Neutrophil (primary cell): ENCODE measurements around the gene MEIS2.

ENCODE experiments used
- H3K27ac ChIP-seq: fragments of 200-600 bp; sonication (generic); 2 replicates; pipeline ENCODE4 v1.5.1; 2016; ENCODE audit warnings: mild to moderate bottlenecking, moderate library complexity
- H3K27me3 ChIP-seq: fragments of 200-600 bp; sonication (generic); 2 replicates; pipeline ENCODE4 v1.6.0; 2016; ENCODE audit warnings: mild to moderate bottlenecking
- H3K36me3 ChIP-seq: fragments of 200-600 bp; sonication (generic); 2 replicates; pipeline ENCODE4 v1.5.1; 2017
- H3K4me1 ChIP-seq, 2 experiments: fragments of 200-600 bp in 1 of 2; sonication (generic) in 1 of 2; 1 replicate in 1 of 2; 2 replicates in 1 of 2; pipeline versions ENCODE4 v1.5.1 to v1.6.1; 2013 to 2016; ENCODE audit warnings: low read depth in 1 of 2, low read length in 1 of 2, mild to moderate bottlenecking in 1 of 2, moderate library complexity in 1 of 2; ENCODE audit not compliant: control insufficient read depth in 1 of 2, insufficient read depth in 1 of 2
- H3K4me3 ChIP-seq, 2 experiments: fragments of 200-600 bp in 1 of 2; sonication (generic) in 1 of 2; 1 replicate in 1 of 2; 2 replicates in 1 of 2; pipeline ENCODE4 v1.5.1; 2013 to 2016; ENCODE audit warnings: low read depth in 1 of 2, low read length in 1 of 2, mild to moderate bottlenecking in 1 of 2, moderate library complexity in 1 of 2
- H3K9me3 ChIP-seq: fragments of 200-600 bp; sonication (generic); 2 replicates; pipeline ENCODE4 v1.5.1; 2016
- TF ChIP-seq, protein P1 (sequence below): fragments of 200-600 bp; sonication (generic); IDR thresholded peaks from 2 replicates; pipeline ENCODE4 v1.5.1; 2016; ENCODE audit warnings: antibody characterized with exemption

MEIS2 gene

DNA sequence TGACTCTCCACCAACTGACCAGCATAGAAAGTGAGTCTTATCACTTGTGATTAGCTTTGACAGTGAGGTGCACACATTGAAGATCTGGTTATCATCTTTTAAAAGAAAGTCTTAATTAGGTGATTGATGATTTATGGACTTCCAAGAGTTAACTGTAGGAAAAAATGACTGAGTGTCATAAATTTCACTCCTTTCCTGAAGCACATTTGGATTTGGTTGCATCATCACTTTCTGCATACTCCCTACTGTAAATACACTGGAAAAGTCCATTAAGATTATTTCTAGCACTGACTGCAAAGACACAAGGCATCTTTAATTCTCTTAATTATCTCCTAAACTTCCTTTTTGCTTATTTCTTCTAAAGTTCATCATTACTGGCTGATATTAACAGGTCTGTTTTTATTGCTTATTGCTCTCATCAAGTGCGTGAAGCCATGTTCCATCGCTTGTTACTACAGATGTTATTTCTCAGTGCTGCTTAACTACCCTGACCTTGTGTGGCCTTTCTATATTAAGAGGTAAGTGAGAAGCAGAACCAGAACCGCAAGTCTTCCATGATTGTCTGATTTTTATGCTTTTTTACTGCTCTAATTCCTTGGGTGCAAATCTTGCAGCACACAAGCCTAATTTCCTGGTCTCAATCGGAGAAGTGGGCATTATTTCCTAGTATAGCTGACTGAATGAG lies 153.2 kb downstream of the MEIS2 start:
- H3K4me3 ChIP-seq: no peak overlapping the region
- no peak overlapping the region for H3K27ac ChIP-seq
- H3K27me3 ChIP-seq: no peaks in the 10 kb centered on the region
- H3K4me1 ChIP-seq: no peaks in the 10 kb centered on the region
- TF ChIP-seq, protein P1, sequence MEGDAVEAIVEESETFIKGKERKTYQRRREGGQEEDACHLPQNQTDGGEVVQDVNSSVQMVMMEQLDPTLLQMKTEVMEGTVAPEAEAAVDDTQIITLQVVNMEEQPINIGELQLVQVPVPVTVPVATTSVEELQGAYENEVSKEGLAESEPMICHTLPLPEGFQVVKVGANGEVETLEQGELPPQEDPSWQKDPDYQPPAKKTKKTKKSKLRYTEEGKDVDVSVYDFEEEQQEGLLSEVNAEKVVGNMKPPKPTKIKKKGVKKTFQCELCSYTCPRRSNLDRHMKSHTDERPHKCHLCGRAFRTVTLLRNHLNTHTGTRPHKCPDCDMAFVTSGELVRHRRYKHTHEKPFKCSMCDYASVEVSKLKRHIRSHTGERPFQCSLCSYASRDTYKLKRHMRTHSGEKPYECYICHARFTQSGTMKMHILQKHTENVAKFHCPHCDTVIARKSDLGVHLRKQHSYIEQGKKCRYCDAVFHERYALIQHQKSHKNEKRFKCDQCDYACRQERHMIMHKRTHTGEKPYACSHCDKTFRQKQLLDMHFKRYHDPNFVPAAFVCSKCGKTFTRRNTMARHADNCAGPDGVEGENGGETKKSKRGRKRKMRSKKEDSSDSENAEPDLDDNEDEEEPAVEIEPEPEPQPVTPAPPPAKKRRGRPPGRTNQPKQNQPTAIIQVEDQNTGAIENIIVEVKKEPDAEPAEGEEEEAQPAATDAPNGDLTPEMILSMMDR: no peak
- no peaks in the 10 kb centered on the region for H3K36me3 ChIP-seq
- no peaks in the 10 kb centered on the region for H3K9me3 ChIP-seq

DNA sequence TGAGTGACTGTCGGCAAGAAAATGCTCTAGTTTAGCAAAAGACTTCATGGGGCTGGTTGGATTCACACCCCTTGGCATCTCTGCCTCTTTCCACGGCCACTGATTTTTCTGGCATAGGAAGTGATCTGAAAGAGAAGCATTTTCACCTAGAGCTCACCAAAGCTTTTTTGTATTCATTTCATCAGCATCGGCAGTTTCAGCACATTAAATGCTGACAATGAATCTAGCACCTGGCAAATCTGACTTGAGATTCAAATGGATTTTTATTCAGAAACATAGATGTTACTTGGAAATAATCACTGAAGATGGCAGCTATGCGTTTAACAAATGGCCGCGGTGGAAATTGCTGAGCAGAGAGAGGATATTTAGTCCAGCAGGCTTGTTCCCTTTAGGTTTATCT lies 155.9 kb downstream of the MEIS2 start:
- Histone ChIP-seq H3K4me1 (no peaks in the 10 kb centered on the region), H3K36me3 (no peaks in the 10 kb centered on the region), H3K4me3 (no peak overlapping the region), H3K27ac (no peak overlapping the region), H3K27me3 (no peaks in the 10 kb centered on the region), H3K9me3 (no peaks in the 10 kb centered on the region)
- TF ChIP-seq, protein P1: no peak

DNA sequence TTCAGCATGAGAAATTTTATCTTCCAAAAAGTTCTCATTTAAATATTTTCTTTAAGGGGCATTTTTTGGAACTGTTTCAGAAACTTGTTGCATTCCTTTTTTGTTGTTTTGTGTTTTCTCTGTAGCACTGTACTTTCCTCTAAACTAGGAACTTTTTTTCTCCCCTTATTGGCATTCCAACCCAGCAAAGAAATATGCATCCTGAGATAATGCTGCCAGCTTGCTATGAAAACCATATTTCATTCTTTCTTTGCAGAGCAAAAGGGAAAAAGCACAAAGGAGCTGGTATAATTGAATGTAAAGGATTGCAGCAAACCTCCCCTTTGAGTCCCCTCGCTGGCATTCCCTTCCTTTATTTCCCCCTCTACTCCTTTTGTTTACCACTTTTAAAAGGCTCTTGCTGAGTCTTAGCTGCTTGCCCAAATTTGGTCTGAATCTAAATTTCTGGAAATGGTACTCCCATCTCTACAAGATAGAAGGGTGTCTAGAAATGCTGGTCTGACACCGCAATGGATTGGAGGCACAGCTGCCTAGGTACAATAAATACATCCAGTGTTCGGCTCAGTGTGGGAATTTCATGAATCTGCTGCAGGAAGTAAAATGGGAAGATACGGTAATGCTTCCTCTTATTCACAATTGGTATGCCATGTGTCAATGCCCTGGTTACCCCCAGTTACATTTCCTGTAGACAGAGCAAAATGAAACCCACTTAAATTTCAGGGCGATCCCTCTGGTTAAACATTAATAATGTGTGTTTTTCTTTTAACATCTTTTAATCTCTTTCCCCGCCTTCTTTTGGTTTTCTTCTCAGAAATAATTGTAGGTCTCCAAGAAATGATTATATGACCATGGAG lies 156.6 kb downstream of the MEIS2 start:
- Histone ChIP-seq H3K36me3 (no peaks in the 10 kb centered on the region), H3K4me1 (no peaks in the 10 kb centered on the region), H3K27ac (no peak overlapping the region), H3K9me3 (no peaks in the 10 kb centered on the region), H3K4me3 (no peak overlapping the region), H3K27me3 (no peaks in the 10 kb centered on the region)
- TF ChIP-seq, protein P1: no peak

DNA sequence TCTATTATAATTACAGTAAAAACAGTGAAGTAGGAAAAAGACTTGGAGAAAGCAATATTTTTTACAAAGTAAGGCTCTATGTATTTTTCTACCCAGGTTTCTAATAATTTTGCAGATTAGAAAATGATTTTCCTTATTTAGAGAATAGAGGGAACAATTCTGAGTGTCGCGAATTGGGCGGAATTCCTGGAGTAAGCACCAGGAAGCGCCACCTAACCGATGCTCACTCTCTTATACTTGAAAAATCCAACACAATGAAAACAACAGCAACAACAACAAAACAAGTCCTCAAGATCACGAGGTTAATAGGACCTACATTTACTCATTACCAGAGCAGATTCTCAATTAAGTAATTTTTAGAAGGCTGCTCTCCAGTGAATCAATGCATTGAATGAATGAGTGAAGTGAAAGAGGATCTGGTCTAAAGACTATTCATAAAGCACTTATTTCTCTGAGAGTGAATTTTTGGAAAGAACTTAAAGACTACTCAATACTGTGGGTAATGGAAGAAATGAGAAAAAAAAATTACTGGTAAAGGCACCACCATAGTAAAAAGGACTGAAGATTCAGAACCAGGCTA lies 158.0 kb downstream of the MEIS2 start:
- Histone ChIP-seq H3K36me3 (no peaks in the 10 kb centered on the region), H3K27ac (no peak overlapping the region), H3K27me3 (no peaks in the 10 kb centered on the region), H3K4me1 (no peaks in the 10 kb centered on the region), H3K4me3 (no peak overlapping the region), H3K9me3 (no peaks in the 10 kb centered on the region)
- TF ChIP-seq, protein P1: no peak

DNA sequence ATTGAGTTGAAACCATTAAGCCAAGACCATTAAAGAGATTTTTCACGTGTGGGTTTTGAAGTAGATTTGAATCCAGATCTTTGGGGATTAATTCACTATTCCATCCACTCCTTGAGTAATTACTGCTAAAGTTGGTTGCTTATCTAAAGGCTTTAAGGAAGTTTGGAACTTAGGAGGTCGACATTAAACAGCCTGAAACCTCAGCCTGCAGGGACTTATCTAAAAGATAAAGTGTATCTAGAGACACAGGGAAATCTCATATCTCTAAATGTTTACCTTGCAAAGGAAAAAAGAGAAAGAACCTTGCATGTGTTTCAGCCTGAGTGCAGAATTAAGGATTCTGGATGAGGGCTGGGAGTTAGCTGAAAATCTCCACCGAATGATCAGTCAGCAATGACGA lies 158.6 kb downstream of the MEIS2 start:
- TF ChIP-seq, protein P1: no peak
- no peak overlapping the region for H3K4me3 ChIP-seq
- H3K9me3 ChIP-seq: no peaks in the 10 kb centered on the region
- no peaks in the 10 kb centered on the region for H3K27me3 ChIP-seq
- H3K27ac ChIP-seq: no peak overlapping the region
- no peaks in the 10 kb centered on the region for H3K36me3 ChIP-seq
- H3K4me1 ChIP-seq: no peaks in the 10 kb centered on the region
